GM19372 (cell line): Measurements from ENCODE around the gene CCR7.
"Not testable (repeated sequence)": the region's sequence is repeated elsewhere in the genome, so short reads cannot be mapped to it uniquely, and the experiment has no call there.

Experiments used
- ATAC-seq: cut with Tn5 transposase; IDR thresholded peaks from one replicate; pipeline ENCODE4 v1.9.1; 2021; ENCODE audit warnings: mild to moderate bottlenecking, low read depth, moderate library complexity; ENCODE audit not compliant: unreplicated experiment

Gene CCR7

GRCh38 chr17:40552806-40553693 is 12.2 kb downstream of the CCR7 start:
- ATAC-seq, result no peak

- no peak for ATAC-seq
Observed at GRCh38 chr17:40551879-40552768, 13.1 kb downstream of the CCR7 start.

- no peak for ATAC-seq
Observed at GRCh38 chr17:40551091-40551878, 14.0 kb downstream of the CCR7 start.

- no peak for ATAC-seq
Observed at GRCh38 chr17:40550608-40551007, 14.7 kb downstream of the CCR7 start.

- ATAC-seq, result no peak
Observed at GRCh38 chr17:40548982-40549685, 16.1 kb downstream of the CCR7 start.

- ATAC-seq, result no peak
Observed at GRCh38 chr17:40548491-40548981, 16.7 kb downstream of the CCR7 start.

- no peak for ATAC-seq
Observed at GRCh38 chr17:40547785-40548478, 17.3 kb downstream of the CCR7 start.

- no peak for ATAC-seq
Observed at GRCh38 chr17:40547079-40547784, 18.0 kb downstream of the CCR7 start.

- ATAC-seq, result not testable (repeated sequence)
Observed at GRCh38 chr17:40546497-40546896, 18.8 kb downstream of the CCR7 start.

GRCh38 chr17:40545660-40546059 is 19.6 kb downstream of the CCR7 start:
- ATAC-seq, result no peak

GRCh38 chr17:40542558-40543411 is 22.5 kb downstream of the CCR7 start:
- peak; percentile 51 for ATAC-seq

- ATAC-seq, result no peak
Observed at GRCh38 chr17:40541873-40542557, 23.3 kb downstream of the CCR7 start.

GRCh38 chr17:40541060-40541872 is 24.0 kb downstream of the CCR7 start:
- ATAC-seq, result no peak

- ATAC-seq, result no peak
Observed at GRCh38 chr17:40540448-40540847, 24.8 kb downstream of the CCR7 start.

- no peak for ATAC-seq
Observed at GRCh38 chr17:40539711-40540411, 25.4 kb downstream of the CCR7 start.
